ENCODE measurements around the gene SLC7A4. TPM values are rescaled to one million over a fixed set of nuclear protein-coding genes. Genes with fewer than 3 reads are reported as not detected.

SLC7A4 gene
- total and polyA plus RNA-seq, 2 donors, result 0.42 to 1.2 TPM

DNA sequence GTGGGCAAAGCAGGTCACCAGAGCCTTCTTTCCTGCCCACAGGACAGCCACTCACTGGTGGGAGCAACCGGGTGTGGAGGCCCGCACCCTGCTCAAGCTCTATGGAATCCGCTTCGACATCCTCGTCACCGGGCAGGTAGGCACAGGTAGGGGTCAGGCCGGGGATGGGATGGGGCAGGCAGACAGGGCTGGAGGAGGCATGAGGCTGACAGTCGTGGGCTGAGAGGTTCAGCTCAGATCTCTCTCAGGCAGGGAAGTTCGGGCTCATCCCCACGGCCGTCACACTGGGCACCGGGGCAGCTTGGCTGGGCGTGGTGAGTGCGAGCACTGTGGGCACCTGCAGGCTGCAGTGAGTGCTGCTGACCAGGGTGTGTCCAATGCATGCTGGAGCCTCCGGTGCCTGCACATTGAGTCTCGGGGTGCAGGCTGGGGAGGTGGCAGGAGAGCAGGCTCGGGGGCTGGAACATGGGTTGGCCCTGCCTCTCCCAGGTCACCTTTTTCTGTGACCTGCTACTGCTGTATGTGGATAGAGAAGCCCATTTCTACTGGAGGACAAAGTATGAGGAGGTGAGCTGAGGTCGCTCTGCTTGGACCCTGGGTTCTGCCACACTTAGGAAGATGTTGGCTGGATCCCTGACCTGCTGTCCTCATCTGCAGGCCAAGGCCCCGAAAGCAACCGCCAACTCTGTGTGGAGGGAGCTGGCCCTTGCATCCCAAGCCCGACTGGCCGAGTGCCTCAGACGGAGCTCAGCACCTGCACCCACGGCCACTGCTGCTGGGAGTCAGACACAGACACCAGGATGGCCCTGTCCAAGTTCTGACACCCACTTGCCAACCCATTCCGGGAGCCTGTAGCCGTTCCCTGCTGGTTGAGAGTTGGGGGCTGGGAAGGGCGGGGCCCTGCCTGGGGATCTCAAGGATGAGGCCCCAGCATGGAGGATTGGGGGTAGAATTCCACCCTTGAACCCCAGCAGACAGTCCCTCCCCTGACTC, 6.3 kb downstream of the SLC7A4 start:
- Histone ChIP-seq H3K4me3 (ENCODE audit: low read depth, low read length) (no peak overlapping the region), H3K4me1 (ENCODE audit: insufficient read depth) (no peaks in the 10 kb centered on the region), H3K27ac (ENCODE audit: low read depth) (peak overlapping the region; percentile 4), H3K36me3 (ENCODE audit: insufficient read depth) (no peaks in the 10 kb centered on the region)
- no peak for DNase-seq (ENCODE audit: extremely low spot score)
- 85% methylated on average over 27 of the region's 27 CpGs for WGBS

DNA sequence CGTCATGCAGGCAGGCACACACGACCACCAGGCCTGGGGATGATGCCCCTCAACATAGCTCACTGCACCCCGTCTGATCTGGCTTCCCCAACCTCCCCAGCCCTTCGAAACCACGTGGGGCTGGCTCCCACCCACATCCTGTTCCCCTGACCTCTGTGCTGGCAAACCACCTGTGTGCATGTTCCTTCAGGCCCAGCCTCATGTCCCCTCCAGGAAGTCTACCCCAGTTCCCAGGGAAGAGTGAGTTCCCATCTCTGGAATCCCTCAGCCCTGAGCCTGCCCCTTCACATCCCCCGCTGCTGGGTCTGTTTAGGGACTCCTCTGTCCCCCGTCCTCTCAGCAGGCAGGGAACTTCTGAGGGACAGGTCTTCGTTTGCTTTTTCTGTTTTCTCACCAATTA, 7.1 kb downstream of the SLC7A4 start:
- 71% methylated on average over 8 of the region's 8 CpGs for WGBS
- DNase-seq (ENCODE audit: extremely low spot score), result no peak
- H3K36me3 ChIP-seq (ENCODE audit: insufficient read depth), result no peaks in the 10 kb centered on the region
- H3K4me3 ChIP-seq (ENCODE audit: low read depth, low read length), result no peak overlapping the region
- H3K4me1 ChIP-seq (ENCODE audit: insufficient read depth), result no peaks in the 10 kb centered on the region
- peak overlapping the region; percentile 4 for H3K27ac ChIP-seq (ENCODE audit: low read depth)

DNA sequence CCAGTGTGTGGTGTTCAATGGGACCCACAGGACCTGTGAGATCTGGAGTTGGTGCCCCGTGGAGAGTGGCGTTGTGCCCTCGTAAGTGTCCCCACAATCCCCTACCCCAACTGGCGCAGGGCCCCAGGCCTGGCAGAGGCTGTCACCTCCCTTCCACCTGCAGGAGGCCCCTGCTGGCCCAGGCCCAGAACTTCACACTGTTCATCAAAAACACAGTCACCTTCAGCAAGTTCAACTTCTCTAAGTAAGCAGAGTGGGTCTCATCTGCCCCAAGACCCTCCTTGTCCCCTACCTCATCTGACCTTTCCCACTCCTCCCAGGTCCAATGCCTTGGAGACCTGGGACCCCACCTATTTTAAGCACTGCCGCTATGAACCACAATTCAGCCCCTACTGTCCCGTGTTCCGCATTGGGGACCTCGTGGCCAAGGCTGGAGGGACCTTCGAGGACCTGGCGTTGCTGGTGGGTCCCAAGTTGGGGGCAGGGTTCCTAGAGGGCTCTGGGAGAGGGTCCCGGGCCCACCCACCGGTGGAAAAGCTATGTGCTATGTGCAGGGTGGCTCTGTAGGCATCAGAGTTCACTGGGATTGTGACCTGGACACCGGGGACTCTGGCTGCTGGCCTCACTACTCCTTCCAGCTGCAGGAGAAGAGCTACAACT, 9.3 kb downstream of the SLC7A4 start:
- Histone ChIP-seq H3K4me3 (ENCODE audit: low read depth, low read length) (no peak overlapping the region), H3K4me1 (ENCODE audit: insufficient read depth) (no peaks in the 10 kb centered on the region), H3K36me3 (ENCODE audit: insufficient read depth) (no peaks in the 10 kb centered on the region), H3K27ac (ENCODE audit: low read depth) (no peak overlapping the region)
- DNase-seq (ENCODE audit: extremely low spot score), result no peak
- 81% methylated on average over 13 of the region's 13 CpGs for WGBS

- H3K4me3 ChIP-seq (ENCODE audit: low read depth, low read length), result no peak overlapping the region
- DNase-seq (ENCODE audit: extremely low spot score), result no peak
- no peaks in the 10 kb centered on the region for H3K4me1 ChIP-seq (ENCODE audit: insufficient read depth)
- WGBS, result 72% methylated on average over 10 of the region's 10 CpGs
- no peak overlapping the region for H3K27ac ChIP-seq (ENCODE audit: low read depth)
- no peaks in the 10 kb centered on the region for H3K36me3 ChIP-seq (ENCODE audit: insufficient read depth)
These were observed 9.9 kb downstream of the SLC7A4 start for GRCh38 chr22:21022507-21022906.

- Histone ChIP-seq H3K4me3 (ENCODE audit: low read depth, low read length) (no peak overlapping the region), H3K36me3 (ENCODE audit: insufficient read depth) (no peaks in the 10 kb centered on the region), H3K4me1 (ENCODE audit: insufficient read depth) (no peaks in the 10 kb centered on the region), H3K27ac (ENCODE audit: low read depth) (no peak overlapping the region)
- DNase-seq (ENCODE audit: extremely low spot score), result no peak
- 65% methylated on average over 7 of the region's 7 CpGs for WGBS
These were observed 11.4 kb downstream of the SLC7A4 start for GRCh38 chr22:21020802-21021429.

DNA sequence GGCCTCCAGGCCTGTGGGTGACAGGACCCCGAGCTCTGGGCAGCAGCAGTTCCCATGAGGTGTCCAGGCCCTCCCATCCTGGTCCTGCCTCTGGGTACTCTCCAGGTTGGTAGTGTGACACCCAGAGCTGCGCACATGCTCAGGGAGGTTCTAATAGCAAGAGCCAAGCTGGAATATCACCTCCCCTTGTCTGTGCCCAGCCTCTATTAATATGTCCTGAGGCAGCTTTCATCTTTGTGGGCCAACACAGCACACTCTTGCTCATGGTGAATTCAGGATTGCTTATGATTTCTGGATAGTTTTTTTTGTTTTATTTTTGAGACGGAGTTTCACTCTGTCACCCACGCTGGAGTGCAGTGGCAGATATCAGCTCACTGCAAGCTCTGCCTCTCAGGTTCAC, 14.0 kb downstream of the SLC7A4 start:
- H3K4me1 ChIP-seq (ENCODE audit: insufficient read depth), result no peaks in the 10 kb centered on the region
- 96% methylated on average over 4 of the region's 4 CpGs for WGBS

GRCh38 chr22:21016644-21017420, 15.5 kb downstream of the SLC7A4 start:
- whole genome bisulfite sequencing, result 85% methylated on average over 13 of the region's 13 CpGs
- Histone ChIP-seq H3K27ac (ENCODE audit: low read depth) (no peak overlapping the region), H3K4me3 (ENCODE audit: low read depth, low read length) (no peak overlapping the region), H3K36me3 (ENCODE audit: insufficient read depth) (no peaks in the 10 kb centered on the region), H3K4me1 (ENCODE audit: insufficient read depth) (no peaks in the 10 kb centered on the region)
- DNase-seq (ENCODE audit: extremely low spot score), result no peak

More for the DNA sequence above, 14.0 kb downstream of the SLC7A4 start:
- Histone ChIP-seq H3K4me3 (ENCODE audit: low read depth, low read length) (no peak overlapping the region), H3K36me3 (ENCODE audit: insufficient read depth) (no peaks in the 10 kb centered on the region), H3K27ac (ENCODE audit: low read depth) (no peak overlapping the region)
- no peak for DNase-seq (ENCODE audit: extremely low spot score)

DNA sequence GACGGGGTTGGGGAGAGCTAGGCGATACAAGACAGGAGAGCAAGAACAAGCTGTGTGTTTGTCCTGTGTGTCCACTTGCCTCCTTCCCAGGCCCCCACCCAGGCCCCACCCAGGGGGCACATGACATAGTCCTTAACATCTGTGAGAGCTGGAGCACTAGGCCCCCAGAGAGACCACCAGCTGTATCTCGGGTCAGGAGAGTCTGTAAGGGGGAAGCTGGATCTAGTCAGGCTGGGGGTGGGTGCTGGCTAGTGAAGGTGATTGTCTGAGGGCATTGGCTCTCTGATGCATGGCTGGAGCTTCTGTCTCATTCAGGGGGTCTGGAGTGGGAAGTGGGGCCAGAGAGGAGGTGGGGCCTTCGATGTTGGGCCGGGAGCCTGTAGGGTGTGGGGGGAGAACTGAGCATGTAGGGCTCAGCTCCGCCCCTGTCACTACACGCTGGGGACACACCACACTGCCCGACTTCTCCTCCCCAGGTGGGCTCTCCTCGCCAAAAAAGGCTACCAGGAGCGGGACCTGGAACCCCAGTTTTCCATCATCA, 16.8 kb downstream of the SLC7A4 start:
- H3K27ac ChIP-seq (ENCODE audit: low read depth), result no peak overlapping the region
- DNase-seq (ENCODE audit: extremely low spot score), result no peak
- H3K4me3 ChIP-seq (ENCODE audit: low read depth, low read length), result no peak overlapping the region

DNA sequence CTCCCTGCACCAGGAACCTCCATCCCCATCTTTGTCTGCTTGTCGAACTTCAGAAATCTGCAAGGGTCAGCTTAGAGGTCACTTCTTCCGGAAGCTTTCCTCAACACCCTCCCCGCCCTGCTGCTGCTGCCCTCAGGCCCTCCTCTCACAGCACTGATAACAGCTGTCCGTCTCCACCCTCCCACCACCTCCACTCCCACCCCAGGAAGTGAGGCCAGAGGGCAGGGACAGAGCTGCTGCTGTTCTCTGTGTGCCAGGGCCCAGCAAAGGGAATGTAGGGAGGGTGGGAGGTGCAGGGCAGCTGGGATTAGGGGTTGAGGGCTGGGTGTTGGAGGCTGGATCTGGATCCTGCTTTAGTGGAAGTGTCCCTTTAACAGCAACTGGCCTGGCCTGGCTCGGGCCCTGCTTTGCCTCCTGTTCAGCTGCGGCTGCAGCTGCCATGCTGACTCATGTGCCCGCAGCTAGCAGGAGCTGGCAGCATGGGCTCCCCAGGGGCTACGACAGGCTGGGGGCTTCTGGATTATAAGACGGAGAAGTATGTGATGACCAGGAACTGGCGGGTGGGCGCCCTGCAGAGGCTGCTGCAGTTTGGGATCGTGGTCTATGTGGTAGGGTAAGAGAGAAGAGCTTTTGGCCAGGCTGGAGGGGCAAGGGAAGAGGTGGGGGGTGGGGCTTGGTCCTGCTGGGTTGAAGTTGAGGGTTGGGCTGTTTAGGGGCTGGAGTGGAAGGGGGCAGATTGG, 17.5 kb downstream of the SLC7A4 start, which contains the start of gene P2RX6:
Gene P2RX6, plus strand, starts transcription at position 440 of the 740 bp plus-strand sequence. Its CDS starts 10 bp downstream, at position 450.
- no peaks in the 10 kb centered on the region for H3K36me3 ChIP-seq (ENCODE audit: insufficient read depth)
- H3K27ac ChIP-seq (ENCODE audit: low read depth), result no peak within 1 kb of the TSS
- H3K4me1 ChIP-seq (ENCODE audit: insufficient read depth), result no peaks in the 10 kb centered on the region
- H3K4me3 ChIP-seq (ENCODE audit: low read depth, low read length), result peak within 1 kb of the TSS; percentile 6
- DNase-seq (ENCODE audit: extremely low spot score), result no peak
- 20% methylated on average over 12 of the region's 12 CpGs for WGBS

More for the DNA sequence above, 16.8 kb downstream of the SLC7A4 start:
- WGBS, result 58% methylated on average over 10 of the region's 10 CpGs
- no peaks in the 10 kb centered on the region for H3K36me3 ChIP-seq (ENCODE audit: insufficient read depth)
- no peaks in the 10 kb centered on the region for H3K4me1 ChIP-seq (ENCODE audit: insufficient read depth)

DNA sequence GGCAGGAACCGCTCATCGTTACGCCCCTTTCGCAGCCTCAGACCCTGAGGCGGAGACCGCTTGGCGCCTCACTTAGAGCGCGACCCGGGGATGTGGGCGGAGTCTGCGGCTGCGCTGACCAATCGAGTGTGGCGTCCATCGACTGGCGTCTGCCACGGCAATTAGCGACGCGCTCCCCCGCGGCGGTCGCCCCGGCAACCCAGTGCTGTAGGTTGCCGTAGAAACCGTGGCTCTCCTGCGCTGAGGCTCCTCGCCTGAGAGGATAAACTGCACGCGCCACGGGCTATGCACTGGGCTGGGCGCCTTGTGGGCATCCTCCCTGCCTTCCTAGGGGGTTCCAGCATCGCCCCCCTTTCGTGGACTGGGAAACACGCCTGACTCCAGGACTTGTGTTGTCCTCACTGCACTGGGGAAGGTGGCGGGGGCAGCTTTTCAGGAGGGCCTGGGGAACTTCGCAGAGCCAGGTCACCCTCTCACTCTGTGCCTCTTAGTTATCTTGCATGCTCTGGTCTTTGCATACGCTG, 18.1 kb downstream of the SLC7A4 start:
- H3K4me1 ChIP-seq (ENCODE audit: insufficient read depth), result no peaks in the 10 kb centered on the region
- H3K36me3 ChIP-seq (ENCODE audit: insufficient read depth), result no peaks in the 10 kb centered on the region
- no peak overlapping the region for H3K27ac ChIP-seq (ENCODE audit: low read depth)
- peak overlapping the region; percentile 6 for H3K4me3 ChIP-seq (ENCODE audit: low read depth, low read length)
- DNase-seq (ENCODE audit: extremely low spot score), result peak; percentile 72
- whole genome bisulfite sequencing, result 1% methylated on average over 40 of the region's 40 CpGs

DNA sequence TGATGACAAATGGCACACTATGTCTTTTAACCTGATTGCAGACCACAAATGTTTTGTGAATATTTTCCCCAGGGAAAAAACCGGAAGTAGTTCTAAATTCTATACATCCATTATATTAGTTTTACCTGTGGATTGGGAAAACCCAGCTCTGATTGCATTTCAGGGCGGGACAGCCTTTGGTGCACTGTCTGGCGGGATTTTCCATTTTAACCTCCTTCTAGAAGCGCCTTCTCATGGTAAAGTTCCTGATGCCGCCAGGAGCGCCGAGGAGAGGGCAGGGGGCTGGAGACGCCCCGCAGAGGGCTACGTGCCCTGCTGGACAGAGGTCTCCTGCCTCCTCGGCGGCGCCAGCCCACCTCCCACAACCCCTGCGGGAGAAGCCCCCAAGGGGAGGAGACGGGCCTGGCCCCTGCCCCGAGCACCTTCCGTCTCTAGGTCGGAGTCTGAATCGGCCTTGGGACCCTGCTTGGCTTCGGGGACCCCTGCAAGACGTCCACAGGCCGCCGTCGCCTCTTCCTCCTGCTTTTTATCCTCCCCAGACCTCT, 18.6 kb downstream of the SLC7A4 start:
- DNase-seq (ENCODE audit: extremely low spot score), result no peak
- 10% methylated on average over 24 of the region's 24 CpGs for WGBS
- Histone ChIP-seq H3K36me3 (ENCODE audit: insufficient read depth) (no peaks in the 10 kb centered on the region), H3K27ac (ENCODE audit: low read depth) (no peak overlapping the region), H3K4me3 (ENCODE audit: low read depth, low read length) (peak overlapping the region; percentile 6), H3K4me1 (ENCODE audit: insufficient read depth) (no peaks in the 10 kb centered on the region)
